ENCODE data around the gene TTC28.

The TTC28 gene

DNA sequence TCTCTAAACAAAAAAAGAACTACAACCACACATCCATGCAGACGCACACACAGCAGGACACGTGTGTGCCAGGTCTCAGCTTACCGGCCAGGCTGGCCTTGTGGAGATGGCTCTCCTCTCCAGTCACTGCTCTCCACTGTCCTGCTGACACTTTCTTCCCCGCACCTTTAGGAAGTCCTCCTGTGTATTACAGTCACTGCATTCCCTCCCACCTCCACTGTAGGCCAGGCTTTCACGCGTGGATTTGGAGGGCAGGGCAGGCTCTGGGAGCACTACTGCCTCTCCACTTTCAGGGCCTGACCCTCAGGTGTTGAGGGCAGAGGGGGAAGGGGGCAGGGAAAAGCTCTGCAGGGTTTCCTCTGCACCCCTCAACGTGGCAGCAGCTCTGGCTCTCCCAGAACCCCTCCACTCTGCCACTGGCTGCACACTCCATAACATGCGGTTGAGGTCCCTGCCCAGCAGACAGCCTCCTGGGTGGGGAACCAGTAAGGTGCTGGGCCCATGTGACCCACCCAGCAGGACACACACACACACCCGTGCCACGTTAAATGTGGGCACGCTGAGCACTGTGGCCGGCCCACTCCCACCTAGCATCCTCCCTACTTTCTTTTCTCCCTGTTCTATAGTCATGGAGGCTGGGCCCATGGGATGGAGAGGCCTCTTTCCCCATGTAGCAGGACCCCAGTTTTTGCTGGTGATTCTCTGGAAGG, 653.6 kb downstream of the TTC28 start:
- Mint-ChIP-seq H3K27me3 (ENCODE audit: low read depth) (no peaks in the 10 kb centered on the region), H3K27ac (peak overlapping the region in 2 of 3 experiments; percentile 83 to 84), H3K4me1 (peaks cover 51% of the 10 kb centered on the region), H3K9me3 (no peaks in the 10 kb centered on the region), H3K36me3 (ENCODE audit: low read depth) (peaks cover 4% of the 10 kb centered on the region), H3K4me3 (no peak overlapping the region)
- TF ChIP-seq, protein P1, sequence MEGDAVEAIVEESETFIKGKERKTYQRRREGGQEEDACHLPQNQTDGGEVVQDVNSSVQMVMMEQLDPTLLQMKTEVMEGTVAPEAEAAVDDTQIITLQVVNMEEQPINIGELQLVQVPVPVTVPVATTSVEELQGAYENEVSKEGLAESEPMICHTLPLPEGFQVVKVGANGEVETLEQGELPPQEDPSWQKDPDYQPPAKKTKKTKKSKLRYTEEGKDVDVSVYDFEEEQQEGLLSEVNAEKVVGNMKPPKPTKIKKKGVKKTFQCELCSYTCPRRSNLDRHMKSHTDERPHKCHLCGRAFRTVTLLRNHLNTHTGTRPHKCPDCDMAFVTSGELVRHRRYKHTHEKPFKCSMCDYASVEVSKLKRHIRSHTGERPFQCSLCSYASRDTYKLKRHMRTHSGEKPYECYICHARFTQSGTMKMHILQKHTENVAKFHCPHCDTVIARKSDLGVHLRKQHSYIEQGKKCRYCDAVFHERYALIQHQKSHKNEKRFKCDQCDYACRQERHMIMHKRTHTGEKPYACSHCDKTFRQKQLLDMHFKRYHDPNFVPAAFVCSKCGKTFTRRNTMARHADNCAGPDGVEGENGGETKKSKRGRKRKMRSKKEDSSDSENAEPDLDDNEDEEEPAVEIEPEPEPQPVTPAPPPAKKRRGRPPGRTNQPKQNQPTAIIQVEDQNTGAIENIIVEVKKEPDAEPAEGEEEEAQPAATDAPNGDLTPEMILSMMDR (IDR thresholded peaks at IDR 0.05; ENCODE audit: unreplicated experiment in 3 of 3), result no peak

DNA sequence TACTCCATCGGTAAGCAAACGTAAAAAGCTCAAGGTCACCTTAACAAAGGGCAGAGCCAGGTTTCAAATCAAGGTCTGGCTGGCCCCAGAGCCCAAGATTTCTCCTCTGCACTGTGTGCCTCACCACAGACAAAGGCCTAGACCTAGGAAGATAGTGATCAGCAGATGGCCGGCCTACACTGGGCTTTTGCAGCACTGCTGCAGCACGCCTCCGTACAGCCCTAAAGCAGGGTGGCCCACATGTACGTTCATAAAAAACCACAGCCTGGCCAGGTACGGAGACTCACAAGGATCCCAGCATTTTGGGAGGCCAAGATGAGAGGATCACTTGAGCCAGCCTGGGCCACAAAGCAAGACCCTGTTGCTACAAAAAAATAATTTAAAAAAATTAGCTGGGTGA, 654.3 kb downstream of the TTC28 start:
- no peak overlapping the region for H3K4me3 Mint-ChIP-seq
- H3K36me3 Mint-ChIP-seq (ENCODE audit: low read depth), result no peaks in the 10 kb centered on the region
- peaks cover 51% of the 10 kb centered on the region for H3K4me1 Mint-ChIP-seq
- H3K27me3 Mint-ChIP-seq (ENCODE audit: low read depth), result peaks cover 3% of the 10 kb centered on the region
- peak overlapping the region in 2 of 3 experiments; percentile 75 to 76 for H3K27ac Mint-ChIP-seq
- TF ChIP-seq, protein P1 (IDR thresholded peaks at IDR 0.05; ENCODE audit: unreplicated experiment in 3 of 3), result no peak
- H3K9me3 Mint-ChIP-seq, result no peaks in the 10 kb centered on the region

DNA sequence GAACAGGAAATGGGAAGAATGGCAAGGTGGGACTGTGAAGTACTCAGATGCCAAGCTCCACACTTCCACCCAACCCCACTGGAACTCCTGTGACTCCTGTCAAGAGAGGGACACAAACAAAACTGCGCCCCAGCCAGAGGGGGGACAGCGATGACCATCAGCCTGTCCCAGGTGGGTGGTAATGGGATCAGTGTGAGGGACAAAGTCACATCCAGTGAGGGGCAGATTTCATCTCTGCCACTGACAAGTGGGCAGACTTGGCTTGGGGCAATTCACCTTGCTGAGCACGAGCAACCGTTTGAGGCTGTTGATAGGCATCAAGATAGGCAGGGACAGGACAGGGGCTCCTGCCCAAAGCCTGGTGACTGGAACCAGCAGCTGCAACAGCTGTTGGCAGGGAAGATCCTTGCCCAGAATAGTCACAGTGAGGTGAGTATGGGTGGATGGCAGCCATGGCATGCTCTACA, 655.2 kb downstream of the TTC28 start:
- Mint-ChIP-seq H3K36me3 (ENCODE audit: low read depth) (no peaks in the 10 kb centered on the region), H3K27ac (no peak overlapping the region), H3K9me3 (no peaks in the 10 kb centered on the region), H3K4me1 (peaks cover 54% of the 10 kb centered on the region), H3K27me3 (ENCODE audit: low read depth) (peaks cover 3% of the 10 kb centered on the region), H3K4me3 (no peak overlapping the region)
- TF ChIP-seq, protein P1 (IDR thresholded peaks at IDR 0.05; ENCODE audit: unreplicated experiment in 3 of 3), result no peak

DNA sequence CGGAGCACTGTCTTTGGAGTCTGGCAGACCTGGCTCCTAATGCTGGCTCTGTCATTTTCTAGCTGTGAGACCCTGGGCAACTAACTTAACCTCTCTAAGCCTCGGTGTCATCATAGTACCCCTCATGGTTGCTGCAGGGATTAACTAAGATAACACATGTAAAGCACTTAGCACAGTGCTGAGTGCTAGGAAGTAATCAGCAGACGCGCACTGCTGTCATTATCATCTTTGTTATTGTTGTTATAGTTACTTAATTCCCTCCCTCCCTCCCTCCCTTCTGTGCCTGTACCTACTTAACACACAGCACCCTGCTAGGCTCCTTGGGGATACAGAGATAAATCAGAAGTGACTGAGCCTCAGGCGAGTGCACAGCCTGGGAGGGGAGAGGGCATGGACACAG, 655.9 kb downstream of the TTC28 start:
- Mint-ChIP-seq H3K36me3 (ENCODE audit: low read depth) (no peaks in the 10 kb centered on the region), H3K27ac (peak overlapping the region in 1 of 3 experiments; percentile 46), H3K9me3 (no peaks in the 10 kb centered on the region)

DNA sequence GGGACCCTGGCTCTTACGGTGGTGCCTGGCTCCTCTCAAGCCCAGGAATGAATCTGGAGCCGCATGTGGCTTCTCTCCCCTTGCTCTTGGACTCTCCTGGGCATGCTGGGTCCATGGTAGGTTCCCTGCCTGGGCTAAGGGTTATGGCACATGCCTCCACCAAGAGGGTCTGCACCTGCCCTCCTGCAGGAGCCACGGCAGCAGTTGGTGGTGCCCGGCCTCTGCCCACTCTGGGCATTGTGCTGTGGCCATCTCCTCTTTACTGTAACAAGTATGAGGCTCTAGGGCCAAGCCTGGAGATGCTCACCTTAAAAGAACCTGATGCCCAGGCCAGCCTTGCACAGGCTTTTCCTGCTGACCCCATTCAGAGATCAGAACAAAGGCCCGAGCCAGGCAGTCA, 656.6 kb downstream of the TTC28 start:
- no peaks in the 10 kb centered on the region for H3K9me3 Mint-ChIP-seq
- TF ChIP-seq, protein P1 (IDR thresholded peaks at IDR 0.05; ENCODE audit: unreplicated experiment in 3 of 3), result no peak
- no peak overlapping the region for H3K27ac Mint-ChIP-seq
- no peak overlapping the region for H3K4me3 Mint-ChIP-seq
- no peaks in the 10 kb centered on the region for H3K36me3 Mint-ChIP-seq (ENCODE audit: low read depth)
- H3K4me1 Mint-ChIP-seq, result peaks cover 43% of the 10 kb centered on the region
- peaks cover 3% of the 10 kb centered on the region for H3K27me3 Mint-ChIP-seq (ENCODE audit: low read depth)

More for the DNA sequence above, 655.9 kb downstream of the TTC28 start:
- TF ChIP-seq, protein P1 (IDR thresholded peaks at IDR 0.05; ENCODE audit: unreplicated experiment in 3 of 3), result no peak
- H3K4me1 Mint-ChIP-seq, result peaks cover 50% of the 10 kb centered on the region
- no peak overlapping the region for H3K4me3 Mint-ChIP-seq
- peaks cover 3% of the 10 kb centered on the region for H3K27me3 Mint-ChIP-seq (ENCODE audit: low read depth)

Data from nephron (organoid).